C4-2B (cell line): ENCODE measurements around the gene LINC00632.
A peak's percentile ranks its signal among the peaks of the same experiment; 100 is the strongest.
"Not testable (repeated sequence)": the region's sequence is repeated elsewhere in the genome, so short reads cannot be mapped to it uniquely, and the experiment has no call there.

Experiments used
- H3K27ac ChIP-seq: fragments of 450-650 bp; 2 replicates; pipeline ENCODE4 v1.5.1; 2017
- CTCF ChIP-seq: fragments of 450-650 bp; conservative IDR thresholded peaks from 2 replicates; pipeline ENCODE4 v1.5.1; 2017; ENCODE audit warnings: mild to moderate bottlenecking
- ZFX ChIP-seq: fragments of 450-650 bp; IDR thresholded peaks from 2 replicates; pipeline ENCODE4 v1.6.1; 2017

The LINC00632 gene

GRCh38 chrX:140709421-140709846 is at the start of gene LINC00632:
TSS of gene LINC00632 (plus strand) at chrX:140709759.
- H3K27ac ChIP-seq: no peak within 1 kb of the TSS
- TF ChIP-seq CTCF (no peak), ZFX (no peak)

DNA sequence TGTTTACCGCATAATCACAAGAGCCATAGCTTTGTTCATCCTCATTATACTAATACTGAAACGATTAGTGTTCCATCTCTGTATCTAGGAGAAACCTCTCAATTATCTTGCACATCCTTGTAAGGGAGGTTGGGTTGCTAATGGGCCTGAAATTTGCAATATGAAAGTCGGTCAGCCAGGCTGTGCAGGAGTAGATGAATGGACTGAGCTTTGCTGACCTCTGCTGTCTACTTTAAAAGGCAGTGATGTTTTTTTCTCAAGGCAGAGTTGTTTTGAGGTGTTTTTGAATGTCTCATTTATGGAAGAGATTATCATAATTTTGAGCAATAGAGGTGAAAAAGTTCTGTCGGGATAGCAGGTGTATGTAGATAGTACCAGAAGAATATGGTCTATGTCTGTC is 47.9 kb upstream of the LINC00632 start:
- H3K27ac ChIP-seq: no peak overlapping the region
- no peak for TF ChIP-seq ZFX
- peak; percentile 22 for TF ChIP-seq CTCF

- TF ChIP-seq ZFX (no peak), CTCF (peak; percentile 49)
- H3K27ac ChIP-seq: no peak overlapping the region
Observed at GRCh38 chrX:140664939-140665338, 44.6 kb upstream of the LINC00632 start.

DNA sequence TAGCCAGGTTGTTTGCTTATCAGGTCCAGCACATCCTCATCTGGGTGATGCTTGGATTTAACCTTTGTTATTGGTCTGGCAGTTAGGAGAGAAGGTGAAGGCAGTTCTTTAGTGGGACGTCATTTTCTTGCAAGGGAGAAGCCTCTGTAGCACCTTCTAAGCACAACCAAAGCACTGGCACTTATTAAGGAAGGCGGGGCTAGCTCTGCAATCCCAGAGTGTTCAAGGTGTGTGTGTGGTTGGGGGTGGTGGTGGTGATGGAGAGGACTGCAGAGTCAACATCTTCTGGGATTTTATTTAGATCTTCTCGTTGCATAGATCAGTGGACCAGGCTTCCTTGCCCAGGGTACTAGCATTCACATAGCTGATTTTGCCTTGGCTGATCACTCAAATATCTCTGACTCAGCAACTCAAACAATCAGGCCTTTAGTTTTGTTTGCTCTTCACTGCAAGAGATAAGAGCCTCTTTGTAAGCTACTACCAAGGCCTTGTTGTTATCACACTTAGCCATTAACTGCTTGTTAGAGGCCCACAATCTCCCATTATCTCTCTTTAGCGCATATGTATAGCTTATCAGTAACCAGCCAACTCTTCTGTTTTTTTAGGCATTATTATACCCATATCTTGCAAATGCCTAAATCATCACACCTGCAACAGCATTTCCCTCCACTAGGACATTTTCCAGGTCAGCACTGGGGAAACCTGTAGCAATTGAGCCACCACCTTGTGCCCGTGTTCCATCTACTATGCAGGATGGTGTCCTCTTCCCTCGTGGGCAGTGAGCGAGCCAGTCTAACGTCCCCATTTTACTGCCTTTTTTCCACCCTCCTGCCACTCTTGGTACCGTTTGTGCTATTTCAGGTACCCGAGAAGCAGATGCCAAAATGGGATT is 36.5 kb upstream of the LINC00632 start:
- TF ChIP-seq CTCF (no peak), ZFX (no peak)
- H3K27ac ChIP-seq: no peak overlapping the region

DNA sequence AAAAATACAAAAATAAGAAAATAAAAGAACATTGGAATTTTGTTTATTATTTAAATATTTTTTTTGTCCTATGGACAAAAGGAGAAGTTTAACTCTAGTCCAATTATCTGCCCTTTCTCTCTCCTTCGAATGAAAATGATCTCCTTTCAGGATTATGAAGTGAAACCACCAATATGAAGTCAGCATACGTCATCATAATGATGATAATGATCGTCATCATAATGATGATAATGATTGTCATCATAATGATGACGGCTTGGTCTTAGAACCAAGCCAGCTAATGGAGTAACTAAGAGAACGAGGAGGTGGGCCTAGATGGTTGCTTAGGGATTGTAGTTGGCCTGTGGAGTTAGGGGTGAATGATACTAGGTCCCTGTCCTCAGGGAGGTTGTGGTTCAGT is 21.9 kb upstream of the LINC00632 start:
- no peak for TF ChIP-seq ZFX
- TF ChIP-seq CTCF: no peak
- no peak overlapping the region for H3K27ac ChIP-seq

- H3K27ac ChIP-seq: not testable (repeated sequence)
Observed at GRCh38 chrX:140691596-140691995, 18.0 kb upstream of the LINC00632 start.

GRCh38 chrX:140697618-140698017 is 11.9 kb upstream of the LINC00632 start:
- TF ChIP-seq ZFX (no peak), CTCF (peak; percentile 34)
- no peak overlapping the region for H3K27ac ChIP-seq

GRCh38 chrX:140701480-140701879 is 8.1 kb upstream of the LINC00632 start:
- no peak overlapping the region for H3K27ac ChIP-seq
- TF ChIP-seq ZFX: no peak
- TF ChIP-seq CTCF: peak; percentile 65
